NAMALWA (cell line): ENCODE data around the gene CYB5RL.
"Not testable (repeated sequence)": the region's sequence is repeated elsewhere in the genome, so short reads cannot be mapped to it uniquely, and the experiment has no call there.

Experiments used
- DNase-seq: peaks from one replicate; pipeline ENCODE4 v3.0.0-alpha.2; 2015; ENCODE audit warnings: low spot score

CYB5RL gene

GRCh38 chr1:54186056-54186455 is 13.8 kb downstream of the CYB5RL start:
- DNase-seq: no peak

- no peak for DNase-seq
Observed at GRCh38 chr1:54180701-54181360, 19.0 kb downstream of the CYB5RL start.

GRCh38 chr1:54178296-54179070 is 21.3 kb downstream of the CYB5RL start:
- no peak for DNase-seq

- no peak for DNase-seq
Observed at GRCh38 chr1:54177726-54178125, 22.1 kb downstream of the CYB5RL start.

GRCh38 chr1:54176621-54177327 is 23.1 kb downstream of the CYB5RL start:
- no peak for DNase-seq

- DNase-seq: no peak
Observed at GRCh38 chr1:54174106-54174505, 25.7 kb downstream of the CYB5RL start.

- DNase-seq: no peak
Observed at GRCh38 chr1:54173681-54174080, 26.1 kb downstream of the CYB5RL start.

- DNase-seq: no peak
Observed at GRCh38 chr1:54172614-54173599, 26.9 kb downstream of the CYB5RL start.

GRCh38 chr1:54171606-54172005 is 28.2 kb downstream of the CYB5RL start:
- DNase-seq: no peak

GRCh38 chr1:54171016-54171415 is 28.8 kb downstream of the CYB5RL start:
- no peak for DNase-seq

- DNase-seq: no peak
Observed at GRCh38 chr1:54169068-54169467, 30.8 kb downstream of the CYB5RL start.

- no peak for DNase-seq
Observed at GRCh38 chr1:54168206-54168965, 31.4 kb downstream of the CYB5RL start.

- DNase-seq: no peak
Observed at GRCh38 chr1:54167422-54168139, 32.2 kb downstream of the CYB5RL start.

- not testable (repeated sequence) for DNase-seq
Observed at GRCh38 chr1:54166357-54166756, 33.5 kb downstream of the CYB5RL start.

GRCh38 chr1:54165146-54165545 is 34.7 kb downstream of the CYB5RL start:
- no peak for DNase-seq

GRCh38 chr1:54163573-54163972 is 36.3 kb downstream of the CYB5RL start:
- DNase-seq: no peak

- DNase-seq: no peak
Observed at GRCh38 chr1:54163051-54163450, 36.8 kb downstream of the CYB5RL start.

GRCh38 chr1:54161495-54162168 is 38.2 kb downstream of the CYB5RL start:
- DNase-seq: no peak

- DNase-seq: no peak
Observed at GRCh38 chr1:54160351-54160750, 39.5 kb downstream of the CYB5RL start.
